ENCODE results near the gene BPIFB3.
A peak's percentile ranks its signal among the peaks of the same experiment; 100 is the strongest.

The BPIFB3 gene

DNA sequence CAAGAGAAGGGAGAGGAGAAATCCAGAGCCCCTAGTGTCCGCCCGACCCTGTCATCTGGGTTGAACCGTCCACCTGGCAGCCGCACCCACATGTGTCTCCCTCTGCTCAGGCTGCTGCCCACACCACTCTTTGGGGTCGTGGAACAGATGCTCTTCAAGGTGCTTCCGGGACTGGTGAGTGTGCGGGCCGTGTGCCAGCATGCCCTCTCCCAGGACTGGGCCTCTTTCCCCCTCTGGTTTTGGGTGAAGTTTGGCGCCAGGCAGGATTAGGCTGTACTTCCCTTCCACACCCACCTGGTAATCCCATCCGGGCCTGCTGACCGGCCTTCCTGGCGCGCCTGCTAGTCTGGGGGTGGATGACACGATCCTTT is 7.9 kb downstream of the BPIFB3 start:
- DNase-seq: no peak

DNA sequence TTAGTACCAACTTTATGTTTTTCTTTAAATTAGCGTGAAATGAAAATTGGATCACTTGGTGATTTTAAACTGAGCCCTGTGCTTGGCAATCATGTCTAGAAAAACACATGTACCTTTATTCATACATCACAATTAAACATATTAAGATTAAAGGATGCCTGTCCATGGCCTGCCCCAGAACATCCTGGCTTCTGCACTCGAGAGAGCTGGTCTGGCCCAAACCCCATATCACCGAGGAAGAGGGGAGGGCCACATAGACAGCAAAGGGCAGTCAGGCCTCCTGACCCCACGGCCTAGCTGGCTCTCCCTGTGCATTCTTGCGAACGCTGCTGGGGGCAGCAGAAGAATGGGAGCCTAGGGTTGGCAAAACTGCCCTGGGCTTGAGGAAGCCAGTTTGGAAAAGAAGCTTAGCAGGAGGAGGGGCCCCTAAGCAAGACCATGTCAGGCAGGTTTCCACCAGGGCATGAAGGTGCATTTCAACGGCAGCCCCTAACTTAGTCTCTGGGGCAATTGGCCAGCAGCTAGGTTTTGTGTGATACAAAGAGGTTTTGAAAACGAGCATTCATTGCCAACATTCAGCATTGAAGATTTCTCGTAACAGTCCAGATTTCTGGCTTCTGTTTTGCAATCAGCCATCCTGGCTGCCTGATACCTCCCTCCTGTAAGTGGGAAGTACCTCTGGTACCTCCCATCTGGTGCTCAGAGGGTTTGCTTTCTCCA is 8.6 kb downstream of the BPIFB3 start:
- DNase-seq: peak in 1 of 56 donors; percentile 3

DNA sequence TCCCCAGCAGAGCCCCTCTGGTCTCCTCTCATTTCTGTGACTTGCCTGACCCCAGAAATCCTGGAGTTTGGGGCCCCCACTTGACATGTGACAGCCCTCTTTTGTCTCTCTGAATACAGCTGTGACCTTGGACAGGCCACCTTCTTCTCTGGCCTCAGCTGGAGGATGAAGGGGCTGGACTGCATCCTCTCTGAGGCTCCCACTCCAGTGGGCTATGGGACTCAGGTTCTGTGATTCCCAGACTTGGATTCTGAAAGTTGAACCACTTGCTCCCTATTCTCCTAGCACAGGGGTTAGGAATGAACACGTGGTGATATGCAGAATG is 9.1 kb downstream of the BPIFB3 start:
- no peak for DNase-seq

DNA sequence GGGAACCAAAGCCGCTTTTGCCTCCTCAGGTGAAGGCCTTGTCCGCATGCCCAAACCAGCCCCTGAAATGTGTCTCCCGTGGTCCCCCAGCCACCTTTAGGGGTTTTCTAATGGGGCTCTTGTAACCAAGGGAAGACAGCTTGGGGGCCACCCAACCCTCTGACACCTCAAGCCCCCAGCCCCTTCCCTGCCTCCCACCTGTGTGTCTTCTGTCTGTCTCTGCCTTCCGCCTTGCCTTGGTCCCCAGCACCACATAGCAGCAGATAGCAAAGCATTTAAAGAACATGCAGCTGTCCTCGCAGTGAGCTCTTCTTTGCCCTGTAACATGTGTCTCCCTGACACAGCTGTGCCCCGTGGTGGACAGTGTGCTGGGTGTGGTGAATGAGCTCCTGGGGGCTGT is 9.6 kb downstream of the BPIFB3 start:
- DNase-seq: no peak

DNA sequence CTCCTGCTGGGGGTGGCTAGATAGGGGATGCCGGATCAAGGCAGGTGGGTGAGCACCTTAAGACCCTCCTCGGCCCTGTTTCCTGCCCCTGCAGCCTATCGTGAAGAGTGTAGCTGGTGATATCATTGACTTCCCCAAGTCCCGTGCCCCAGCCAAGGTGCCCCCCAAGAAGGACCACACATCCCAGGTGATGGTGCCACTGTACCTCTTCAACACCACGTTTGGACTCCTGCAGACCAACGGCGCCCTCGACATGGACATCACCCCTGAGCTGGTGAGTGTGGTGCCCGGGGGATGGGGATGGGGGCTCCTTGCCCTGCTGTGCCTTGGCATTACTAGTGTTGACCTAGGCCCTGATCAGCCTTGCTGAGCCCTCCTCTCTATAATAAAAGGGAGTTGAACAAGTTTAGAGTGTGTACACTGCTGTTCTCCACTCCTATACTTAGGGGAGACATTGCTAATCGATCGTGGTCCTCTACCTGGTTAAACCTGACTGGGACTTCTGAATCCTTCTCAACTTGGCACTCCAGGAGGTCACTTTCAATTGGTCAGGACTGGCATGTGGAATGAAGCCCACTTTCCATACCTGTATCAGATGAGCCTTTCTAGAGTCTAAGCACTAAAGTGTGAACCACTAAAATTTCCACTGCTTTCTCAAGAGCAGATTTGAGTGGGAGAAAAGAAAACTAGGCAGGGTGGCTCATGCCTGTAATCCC is 11.0 kb downstream of the BPIFB3 start:
- no peak for DNase-seq

DNA sequence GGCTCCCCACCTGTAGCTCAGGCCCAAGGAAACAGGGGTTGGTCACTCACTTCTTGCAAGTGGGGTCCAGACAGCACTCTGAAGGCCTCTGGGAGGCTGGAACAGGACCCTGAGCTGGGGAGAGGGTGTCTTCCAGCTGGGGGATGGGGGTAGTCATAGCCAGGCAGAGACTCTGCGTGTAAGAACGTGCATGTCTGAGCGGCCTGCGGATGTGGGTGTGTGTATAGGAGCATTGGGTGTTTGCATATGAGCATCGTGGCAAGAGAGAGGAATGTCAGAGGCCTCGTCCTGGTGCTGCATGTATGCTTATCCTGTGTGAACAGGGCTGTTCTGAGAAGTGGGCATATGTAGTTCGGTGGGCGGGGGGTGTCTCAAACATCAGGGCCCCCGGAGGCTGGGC is 12.1 kb downstream of the BPIFB3 start:
- DNase-seq: no peak

DNA sequence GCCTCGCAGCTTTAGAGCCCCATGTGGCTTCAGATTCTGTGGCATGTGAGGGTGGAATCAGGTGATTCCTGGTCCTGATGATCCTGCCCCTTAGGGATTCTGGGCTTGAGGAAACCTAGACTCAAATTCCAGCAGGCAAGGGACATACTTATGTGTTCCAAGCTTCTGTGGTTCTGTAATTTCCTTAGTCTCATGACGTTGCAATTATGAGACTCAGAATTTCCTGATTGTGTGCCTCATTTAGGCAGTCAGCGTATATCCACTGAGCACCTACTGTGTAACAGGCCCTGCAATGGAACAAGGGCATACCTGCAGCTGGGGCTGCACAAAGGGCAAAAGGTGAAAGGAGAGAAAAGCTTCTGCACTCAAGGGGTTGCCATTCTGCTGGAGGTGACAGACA is 14.1 kb downstream of the BPIFB3 start:
- no peak for DNase-seq

DNA sequence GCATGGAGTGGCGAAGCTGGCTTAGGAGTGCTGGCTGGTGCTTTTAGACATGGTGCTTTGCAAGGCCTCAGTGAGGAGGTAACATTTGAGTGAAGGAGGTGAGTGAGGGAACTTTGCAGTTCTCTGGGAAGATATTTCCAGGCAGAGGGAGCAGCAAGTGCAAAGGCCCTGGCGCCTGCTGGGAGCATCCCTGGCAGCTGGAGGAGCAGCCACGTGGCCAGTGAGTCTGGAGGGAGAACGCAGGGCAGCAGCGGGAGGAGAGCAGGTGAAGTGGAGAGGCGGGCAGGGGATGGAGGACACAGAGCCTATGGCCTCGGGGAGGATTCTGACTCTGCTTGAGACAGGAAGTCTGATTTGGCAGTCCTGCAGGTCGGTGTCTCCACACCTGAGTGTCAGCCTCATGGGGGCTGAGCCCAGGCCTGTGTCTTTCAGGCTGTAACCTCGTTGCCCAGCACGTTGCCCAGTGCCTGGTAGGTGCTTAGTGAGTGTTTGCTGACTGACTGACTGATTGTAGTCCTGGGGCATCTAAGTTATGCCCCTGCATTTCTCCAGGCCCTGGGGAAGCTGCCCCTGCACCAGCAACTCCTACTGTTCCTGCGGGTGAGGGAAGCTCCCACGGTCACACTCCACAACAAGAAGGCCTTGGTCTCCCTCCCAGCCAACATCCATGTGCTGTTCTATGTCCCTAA is 14.7 kb downstream of the BPIFB3 start:
- DNase-seq: no peak

DNA sequence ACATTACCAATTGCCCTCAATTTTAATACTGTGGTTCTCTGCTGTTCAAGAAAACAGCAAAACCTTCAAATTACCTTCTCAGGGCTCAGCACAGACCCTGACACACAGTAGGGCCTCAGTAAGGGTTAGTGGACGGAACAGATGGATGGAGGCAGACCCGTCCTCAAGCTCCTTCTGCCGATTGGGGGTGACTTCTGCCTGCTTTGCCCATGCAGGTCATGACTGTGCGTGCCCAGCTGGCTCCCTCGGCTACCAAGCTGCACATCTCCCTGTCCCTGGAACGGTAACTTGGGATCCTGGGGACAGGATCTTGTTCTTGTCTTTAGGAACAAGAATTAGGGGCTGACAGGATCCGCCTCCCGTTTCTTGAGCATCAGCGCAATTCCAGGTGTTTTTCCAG is 16.0 kb downstream of the BPIFB3 start:
- no peak for DNase-seq

DNA sequence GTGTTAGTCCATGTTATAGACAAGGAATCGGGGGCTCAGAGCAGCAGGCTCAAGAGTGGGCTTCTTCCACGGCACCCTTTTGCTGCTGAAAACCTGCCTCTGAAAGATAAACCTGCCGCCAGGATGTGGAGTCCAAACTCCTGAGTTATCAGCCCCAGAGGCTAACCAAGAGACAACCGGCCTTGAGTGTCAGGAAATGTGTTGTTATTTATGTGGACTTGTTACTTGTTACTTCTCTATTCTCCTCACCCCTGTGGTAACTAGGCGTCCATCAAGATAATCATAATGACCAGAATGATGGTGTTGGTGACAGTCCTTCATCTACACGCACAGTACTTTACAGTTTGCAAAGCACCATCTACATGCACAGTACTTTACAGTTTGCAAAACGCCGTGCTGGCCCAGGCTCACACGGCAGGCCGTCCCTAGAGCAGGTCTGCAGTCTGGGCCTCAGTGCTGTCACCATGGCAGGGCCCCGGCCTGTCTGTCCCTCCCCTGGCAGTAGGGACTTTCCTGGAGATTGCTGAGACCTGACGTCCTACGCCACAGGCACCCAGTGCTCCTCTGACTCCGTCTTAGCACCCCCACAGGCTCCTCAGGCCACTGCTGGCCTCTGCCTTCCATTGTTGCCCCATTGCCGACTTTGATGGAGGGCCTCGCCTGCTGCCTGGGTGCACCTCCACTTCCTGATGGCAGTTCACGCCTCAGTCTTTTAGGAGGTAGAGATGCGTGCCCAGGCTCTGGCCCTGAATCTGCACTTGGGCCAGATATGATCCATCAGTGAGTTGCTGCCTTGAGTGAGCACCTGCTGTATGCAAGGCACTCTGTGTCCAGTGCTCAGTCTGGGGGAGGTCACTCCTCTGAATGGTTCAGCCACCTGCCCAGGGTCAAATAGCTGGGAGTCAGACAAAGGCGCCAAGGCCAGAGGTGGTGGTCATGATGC is 16.7 kb downstream of the BPIFB3 start:
- no peak for DNase-seq

DNA sequence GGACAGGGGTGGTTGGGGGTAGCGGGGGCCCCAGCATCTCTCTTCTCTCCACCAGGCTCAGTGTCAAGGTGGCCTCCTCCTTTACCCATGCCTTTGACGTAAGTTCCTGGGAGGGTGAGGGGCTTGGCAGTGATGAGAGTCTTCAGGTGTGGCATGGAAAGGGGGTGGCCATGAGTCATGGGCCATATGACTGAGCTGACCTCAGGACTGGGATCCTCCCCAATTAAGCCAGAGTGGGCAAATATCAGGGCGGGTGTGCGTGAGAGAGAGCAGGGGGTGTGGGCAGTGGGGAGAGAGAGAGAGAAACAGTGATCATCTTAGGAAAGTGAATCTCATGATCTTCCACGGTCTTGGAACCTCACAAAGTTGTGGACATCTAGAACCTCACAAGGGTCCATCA is 17.5 kb downstream of the BPIFB3 start:
- no peak for DNase-seq

DNA sequence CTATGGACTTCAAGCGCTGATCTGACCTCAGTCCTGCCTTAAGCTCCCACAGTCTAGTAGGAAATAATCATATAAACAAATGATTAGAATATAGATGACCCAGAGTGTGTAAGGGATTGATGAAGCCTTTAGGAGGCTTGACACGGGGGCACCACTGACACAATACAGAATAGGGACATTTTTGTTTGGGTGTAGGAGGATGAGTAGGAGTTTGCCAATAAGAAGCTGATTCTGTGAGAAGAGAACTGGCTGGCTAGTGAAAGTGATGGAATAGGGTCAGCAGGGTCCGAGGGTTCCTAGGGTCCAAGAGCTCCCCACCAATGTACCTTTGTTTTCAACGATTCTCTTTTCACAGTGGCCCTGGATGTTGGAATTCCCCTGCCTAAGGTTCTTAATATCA is 18.7 kb downstream of the BPIFB3 start:
- DNase-seq: no peak

DNA sequence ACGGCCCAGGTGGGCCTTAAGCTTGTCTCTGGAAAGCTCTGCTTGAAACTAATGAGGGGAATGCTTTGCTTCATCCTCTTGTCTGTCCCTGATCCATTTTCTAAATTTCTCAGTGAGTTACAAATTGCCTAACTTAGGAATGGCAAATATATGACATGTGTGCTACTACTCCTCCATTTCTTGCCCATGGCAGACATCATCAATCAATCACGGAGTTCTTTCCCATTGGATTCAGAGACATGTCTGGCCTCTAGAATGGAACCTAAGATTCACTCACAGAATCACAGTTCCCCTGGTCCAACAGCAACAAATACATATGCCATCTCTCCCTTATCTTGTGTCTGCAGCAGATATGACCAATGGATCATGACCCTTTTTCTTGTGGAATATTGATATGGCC is 19.1 kb downstream of the BPIFB3 start:
- DNase-seq: no peak

DNA sequence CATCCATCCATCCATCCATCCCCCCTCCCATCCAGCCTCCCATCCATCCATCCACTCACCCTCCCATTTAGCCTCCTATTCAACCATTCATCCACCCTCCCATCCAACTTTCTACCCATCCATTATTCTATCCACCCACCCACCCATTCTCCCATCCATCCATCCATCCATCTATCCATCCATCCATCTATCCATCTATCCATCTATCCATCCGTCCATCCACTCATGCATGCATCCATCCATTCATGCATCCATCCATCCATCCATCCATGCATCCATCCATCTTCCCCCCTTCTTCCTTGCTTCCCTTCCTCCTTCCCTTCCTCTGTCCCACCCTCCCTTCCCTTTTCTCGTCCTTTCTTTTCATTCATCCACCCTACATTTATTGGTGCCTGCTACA is 21.0 kb downstream of the BPIFB3 start:
- no peak for DNase-seq

DNA sequence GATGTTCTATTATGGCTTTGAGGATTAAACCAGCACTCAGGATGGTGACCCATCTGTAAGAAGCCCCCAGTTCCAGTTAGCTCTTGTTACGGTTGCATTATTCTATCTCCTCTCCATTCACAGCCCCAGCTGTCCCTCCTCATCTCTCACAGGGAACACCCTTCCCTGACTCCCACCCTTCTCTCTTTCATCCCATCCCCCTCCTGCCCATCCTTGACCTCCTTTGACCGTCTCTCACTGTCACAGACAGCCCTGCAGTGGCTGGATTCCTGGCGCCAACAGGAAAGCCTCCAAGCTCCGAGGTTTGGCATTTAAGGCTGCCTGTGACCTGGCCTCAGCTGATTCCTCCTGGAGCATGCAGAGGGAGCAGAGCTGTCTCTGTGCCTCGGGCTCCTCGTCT is 21.6 kb downstream of the BPIFB3 start:
- DNase-seq: no peak

DNA sequence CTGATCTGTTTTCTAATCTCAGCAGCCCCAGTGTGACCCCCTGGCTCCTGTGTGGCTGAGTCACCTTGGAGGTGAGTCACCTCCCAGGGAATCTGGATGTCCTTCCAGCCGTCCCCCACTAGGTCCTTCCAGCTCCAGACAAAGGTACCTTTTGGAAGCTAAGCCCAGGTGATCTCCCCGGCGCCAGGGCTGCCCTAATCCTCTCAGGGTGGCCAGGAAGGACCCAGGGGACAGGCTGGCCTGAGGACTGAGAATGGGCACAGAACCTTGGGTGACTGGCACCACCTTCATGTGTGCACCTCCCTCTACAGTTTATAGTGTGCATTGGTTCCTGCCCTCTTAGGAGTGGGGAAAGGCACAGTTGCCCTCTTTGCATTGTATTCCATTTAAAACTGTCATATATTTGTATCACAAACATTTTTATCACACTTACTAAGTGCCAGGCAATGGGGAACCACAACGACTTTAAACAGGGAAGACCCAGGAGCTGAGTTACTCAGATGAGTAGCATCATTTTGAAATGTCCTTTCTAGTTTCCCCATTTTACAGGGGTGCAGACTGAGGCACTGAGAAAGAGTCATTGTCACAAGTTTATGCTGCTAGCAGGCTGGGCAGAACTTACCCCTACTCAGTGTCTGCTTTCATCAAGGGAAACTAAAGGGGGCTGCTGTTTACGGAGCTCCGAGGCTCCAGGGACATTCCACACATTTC is 23.1 kb downstream of the BPIFB3 start:
- peak in 6 of 56 donors; percentile 2 to 20 (median 10) for DNase-seq

DNA sequence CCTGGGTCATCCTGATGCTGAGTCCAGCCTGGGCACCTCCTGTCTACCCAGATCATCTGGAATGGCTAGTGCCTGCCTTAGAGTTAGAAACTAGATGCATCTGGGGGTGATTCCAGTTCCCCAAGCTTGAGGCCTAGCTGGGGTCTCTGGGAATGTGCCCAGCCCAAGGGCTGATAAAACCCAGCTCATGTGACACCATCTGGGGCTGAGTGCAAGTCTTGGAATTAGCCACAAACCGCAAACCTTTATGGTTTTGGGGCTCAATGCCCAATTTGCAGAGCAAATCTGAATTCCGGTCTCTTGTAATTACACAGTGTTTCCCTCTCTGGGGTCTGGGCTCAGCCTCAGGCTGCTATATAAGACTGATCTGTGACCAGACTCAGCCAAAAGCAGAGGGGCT is 25.6 kb downstream of the BPIFB3 start, which contains the start of gene BPIFB4:
Gene BPIFB4, plus strand, starts transcription at position 385 of the 400 bp plus-strand sequence. CDS start 1,884 bp downstream, outside the sequence.
- no peak for DNase-seq

DNA sequence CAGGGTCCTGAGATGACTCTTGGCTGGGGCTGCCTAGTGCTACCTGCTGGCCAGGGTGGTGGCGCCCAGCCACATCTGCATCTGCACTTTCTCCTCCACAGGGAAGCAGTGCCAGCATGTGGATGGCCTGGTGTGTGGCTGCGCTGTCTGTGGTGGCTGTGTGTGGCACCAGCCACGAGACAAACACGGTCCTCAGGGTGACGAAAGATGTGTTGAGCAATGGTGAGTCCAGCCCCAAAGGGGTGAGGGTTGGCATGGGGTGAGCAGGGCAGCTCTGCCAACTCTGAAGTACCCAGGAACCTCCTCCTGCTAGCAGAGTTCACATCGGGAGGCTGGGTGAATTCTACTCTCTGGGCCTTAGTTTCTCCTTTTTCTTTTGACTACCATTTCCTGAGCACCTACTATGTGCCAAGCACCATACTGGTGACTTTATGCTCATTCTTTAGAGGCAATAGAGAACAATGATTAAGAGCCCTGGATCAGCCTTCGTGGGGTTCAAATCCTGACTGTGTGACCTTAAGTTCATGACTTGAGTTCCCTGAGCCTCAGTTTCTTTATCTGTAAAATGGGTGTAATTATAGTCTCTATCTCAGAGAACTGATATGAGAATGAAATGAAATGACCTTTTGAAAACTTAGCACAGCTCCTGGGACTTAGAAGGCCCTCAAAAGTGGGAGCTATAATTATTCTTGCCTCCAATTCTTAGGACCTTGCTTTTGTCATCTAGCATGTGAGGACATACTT is 27.9 kb downstream of the BPIFB3 start:
- no peak for DNase-seq

DNA sequence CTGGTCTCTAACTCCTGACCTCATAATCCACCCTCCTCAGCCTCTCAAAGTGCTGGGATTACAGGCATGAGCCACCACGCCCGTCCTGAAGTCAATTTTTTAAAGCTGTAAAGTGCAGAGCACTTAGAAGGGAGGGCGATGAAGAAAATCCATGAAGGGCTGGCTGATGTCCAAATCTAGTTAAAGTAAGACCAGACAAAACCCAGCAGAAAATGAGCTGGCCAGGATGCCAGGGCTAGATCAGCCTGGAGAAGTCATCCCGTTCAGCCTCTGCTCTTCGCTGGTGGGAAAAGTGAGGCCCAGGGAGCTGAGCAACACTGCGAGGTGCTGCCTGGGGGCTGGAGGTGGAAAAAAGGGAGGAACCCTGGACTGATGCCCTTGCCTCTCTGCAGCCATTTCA is 28.8 kb downstream of the BPIFB3 start:
- no peak for DNase-seq
